Heart left ventricle (tissue), 16 donors: ENCODE measurements around the gene MYH16. TPM values are rescaled to one million over a fixed set of nuclear protein-coding genes. Genes with fewer than 3 reads are reported as not detected.

Source experiments
- ATAC-seq, 4 donors: fragments of 200-7000 bp; cut with Tn5 transposase; one replicate each; pipeline ENCODE4 v1.9.1; 2020 to 2022; ENCODE audit warnings: moderate library complexity in 4 of 4, mild to moderate bottlenecking in 3 of 4, moderate number of reproducible peaks in 1 of 4
- DNase-seq, 5 donors: peaks; one replicate each; pipeline ENCODE4 v3.0.0-alpha.2; 2020
- H3K27ac ChIP-seq, 12 donors: fragments of 200-600 bp; sonication (generic) in 4 of 12; one replicate each; pipeline versions ENCODE4 v1.5.0 to v1.8.0; 2016 to 2022; ENCODE audit warnings: mild to moderate bottlenecking in 2 of 12
- H3K27me3 ChIP-seq, 9 donors: fragments of 200-600 bp; sonication (generic) in 2 of 9; one replicate each; pipeline versions ENCODE4 v1.5.1 to v1.8.0; 2016 to 2022; ENCODE audit warnings: mild to moderate bottlenecking in 3 of 9
- H3K36me3 ChIP-seq, 9 donors: fragments of 200-600 bp; sonication (generic) in 2 of 9; one replicate each; pipeline versions ENCODE4 v1.5.0 to v1.8.0; 2018 to 2022; ENCODE audit warnings: mild to moderate bottlenecking in 2 of 9
- H3K4me1 ChIP-seq, 12 donors: fragments of 200-600 bp; sonication (generic) in 4 of 12; one replicate each; pipeline versions ENCODE4 v1.5.0 to v1.8.0; 2016 to 2022; ENCODE audit warnings: mild to moderate bottlenecking in 3 of 12
- H3K4me3 ChIP-seq, 12 donors: fragments of 200-600 bp; sonication (generic) in 4 of 12; one replicate each; pipeline versions ENCODE4 v1.5.0 to v1.8.0; 2017 to 2022; ENCODE audit warnings: mild to moderate bottlenecking in 9 of 12, moderate library complexity in 4 of 12
- H3K9me3 ChIP-seq, 12 donors: fragments of 200-600 bp; sonication (generic) in 4 of 12; one replicate each; pipeline versions ENCODE4 v1.5.0 to v1.8.0; 2016 to 2022; ENCODE audit warnings: mild to moderate bottlenecking in 1 of 12
- POLR2A ChIP-seq, 2 donors: fragments of 450-650 bp; IDR thresholded peaks; one replicate each; pipeline ENCODE4 v1.6.1; 2017; ENCODE audit warnings: antibody characterized with exemption in 2 of 2, mild to moderate bottlenecking in 2 of 2, moderate library complexity in 2 of 2
- WGBS, 4 donors: extraction: QIAGEN DNeasy Blood & Tissue Kit in 2 of 4; methylation state at CpG; one replicate each; pipeline versions ENCODE4 v1.1.5 to v1.1.7; 2013 to 2018; 5-methylcytosine and 5-hydroxymethylcytosine counted together
- intact Hi-C, 10 donors: fragments of 100-400 bp; cut with DNase I; formaldehyde crosslinking; loops; one replicate each; pipeline versions ENCODE4 v1.11.1 to v1.14.2; 2022
- polyA plus RNA-seq, 2 donors: library from polyadenylated mRNA; stranded (reverse); fragments of 200-250 nt; gene quantifications; one replicate each; pipeline ENCODE4 v1.2.3, GENCODE V29; 2013
- total RNA-seq, 9 donors: library from RNA; depleted of rRNA in 2 of 9; stranded (reverse); fragments of >200 nt in 2 of 9; fragmentation: NEBNext Ultra II Directional in 3 of 9; extraction: Animal tissue kit (Norgen Biotek cat#: 25700) in 3 of 9; gene quantifications; one replicate each; pipeline versions ENCODE4 v1.1.0 to v1.2.4, GENCODE V29; 2016 to 2023
- TF ChIP-seq, protein P1 (sequence below), 12 donors: fragments of 200-600 bp; sonication (generic) in 4 of 12; IDR thresholded peaks; one replicate each; pipeline versions ENCODE4 v1.5.0 to v1.8.0; 2018 to 2022; ENCODE audit warnings: antibody characterized with exemption in 12 of 12, mild to moderate bottlenecking in 5 of 12
- donor health status: ischemic (EF 13 %, LVEDD 7.1; RV severe dilation, severe dysfunction).
- donor health status: healthy with polysubstance abuse.
- donor health status: DM: no; HTN: yes; CAD: no.
- donor health status: DM: no; HTN: no; CAD: no.
- donor health status: ischemic (EF 25% LVEDD 6.9; RV normal size, moderate dysfunction).
- donor health status: ischemic (EF 25% LVEDD 5.7; RV mildly dilated, moderate dysfunction).
- donor health status: healthy.
- donor health status: DM: yes; HTN: yes; CAD: no.
- donor health status: ischemic (EF 35%, LVEDD 5.7; RV mildly dilated, moderate dysfunction).
- donor health status: nonischemic (EF 11% LVEDD 7.7; RV severe dilation, severe dysfunction).
- donor health status: DM: yes; HTN: yes; CAD: no.
- donor health status: PGD.
- donor health status: ischemic (EF 29% LVEDD 5.4; RV normal size, mild dysfunction).
- donor health status: nonischemic (EF 23%, LVEDD 6.1; RV moderate dilation, normal function).

MYH16 gene
- total and polyA plus RNA-seq, 11 donors: not detected

DNA sequence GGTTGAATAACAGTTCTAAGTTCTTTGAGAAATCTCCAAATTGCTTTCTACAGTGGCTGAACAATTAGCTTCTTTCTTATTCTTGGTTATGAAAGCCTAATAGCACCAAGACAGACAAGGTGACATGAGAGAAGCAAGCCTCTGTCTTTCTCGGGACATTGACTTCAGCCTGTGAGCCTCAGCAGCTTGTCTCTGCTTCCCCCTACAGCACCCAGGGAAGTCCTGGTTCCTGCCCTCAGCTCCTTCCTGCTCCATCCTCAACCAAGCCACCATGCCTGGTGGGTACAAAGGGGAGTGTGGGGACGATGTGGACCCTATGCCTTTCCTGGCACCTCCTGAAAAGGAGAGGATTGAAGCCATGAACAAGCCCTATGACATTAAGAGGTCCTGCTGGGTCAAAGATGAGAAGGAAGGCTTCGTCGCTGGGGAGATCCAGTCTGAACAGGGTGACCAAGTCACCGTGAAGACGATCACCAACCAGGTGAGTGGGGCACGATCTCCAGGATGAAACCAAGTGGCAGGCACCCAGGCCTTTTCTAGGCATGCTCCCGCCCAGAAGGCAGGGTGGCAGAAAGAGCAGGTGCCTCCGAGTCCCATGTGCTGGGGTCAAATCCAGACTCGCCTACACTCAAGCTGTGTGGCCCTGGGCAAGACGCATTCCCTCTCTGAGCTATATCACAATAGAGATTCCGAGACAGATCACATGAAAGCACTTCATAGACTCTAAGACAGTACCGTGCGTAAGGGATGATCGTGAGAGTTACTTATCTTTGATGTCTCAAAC lies 33.9 kb upstream of the MYH16 start:
- TF ChIP-seq POLR2A (IDR thresholded peaks at IDR 0.05): no peak
- TF ChIP-seq, protein P1, sequence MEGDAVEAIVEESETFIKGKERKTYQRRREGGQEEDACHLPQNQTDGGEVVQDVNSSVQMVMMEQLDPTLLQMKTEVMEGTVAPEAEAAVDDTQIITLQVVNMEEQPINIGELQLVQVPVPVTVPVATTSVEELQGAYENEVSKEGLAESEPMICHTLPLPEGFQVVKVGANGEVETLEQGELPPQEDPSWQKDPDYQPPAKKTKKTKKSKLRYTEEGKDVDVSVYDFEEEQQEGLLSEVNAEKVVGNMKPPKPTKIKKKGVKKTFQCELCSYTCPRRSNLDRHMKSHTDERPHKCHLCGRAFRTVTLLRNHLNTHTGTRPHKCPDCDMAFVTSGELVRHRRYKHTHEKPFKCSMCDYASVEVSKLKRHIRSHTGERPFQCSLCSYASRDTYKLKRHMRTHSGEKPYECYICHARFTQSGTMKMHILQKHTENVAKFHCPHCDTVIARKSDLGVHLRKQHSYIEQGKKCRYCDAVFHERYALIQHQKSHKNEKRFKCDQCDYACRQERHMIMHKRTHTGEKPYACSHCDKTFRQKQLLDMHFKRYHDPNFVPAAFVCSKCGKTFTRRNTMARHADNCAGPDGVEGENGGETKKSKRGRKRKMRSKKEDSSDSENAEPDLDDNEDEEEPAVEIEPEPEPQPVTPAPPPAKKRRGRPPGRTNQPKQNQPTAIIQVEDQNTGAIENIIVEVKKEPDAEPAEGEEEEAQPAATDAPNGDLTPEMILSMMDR (IDR thresholded peaks at IDR 0.05): no peak
- no peaks in the 10 kb centered on the region for H3K36me3 ChIP-seq
- intact Hi-C loops: no loop called here
- 78 to 81% (median 79%) methylated on average over 14 to 15 of the region's 15 CpGs for WGBS, 4 donors
- H3K9me3 ChIP-seq: peaks cover 0 to 8% (median 0%) of the 10 kb centered on the region in 12 donors
- no peak overlapping the region for H3K27ac ChIP-seq
- peaks cover 0 to 3% (median 0%) of the 10 kb centered on the region in 9 donors for H3K27me3 ChIP-seq
- no peak for ATAC-seq
- H3K4me1 ChIP-seq: no peaks in the 10 kb centered on the region
- H3K4me3 ChIP-seq: no peak overlapping the region
- DNase-seq: peak in 1 of 5 donors; percentile 28

DNA sequence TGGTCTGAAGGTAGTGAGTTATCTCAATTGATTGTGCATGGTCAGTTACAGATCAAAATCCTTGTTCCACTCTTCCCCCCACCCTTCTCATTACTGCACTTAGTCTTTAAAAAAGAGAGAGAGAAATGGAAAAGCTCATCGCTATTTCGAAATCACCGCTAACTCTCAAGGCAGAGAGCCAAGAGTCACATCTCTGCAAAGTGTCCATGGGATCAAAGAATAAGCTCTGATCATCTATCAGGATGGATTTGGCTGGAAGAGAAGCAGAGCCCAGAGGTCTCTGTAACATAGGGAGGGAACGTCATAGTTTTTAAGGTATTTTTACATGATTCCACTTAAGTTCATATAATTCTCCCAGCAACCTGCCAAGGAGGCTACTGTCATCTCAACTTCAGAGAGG lies 30.0 kb upstream of the MYH16 start:
- H3K27me3 ChIP-seq: peaks cover 0 to 3% (median 0%) of the 10 kb centered on the region in 9 donors
- peaks cover 0 to 3% (median 0%) of the 10 kb centered on the region in 12 donors for H3K9me3 ChIP-seq
- DNase-seq: no peak
- H3K36me3 ChIP-seq: no peaks in the 10 kb centered on the region
- WGBS, 4 donors: 90 to 92% (median 91%) methylated on average over 4 of the region's 4 CpGs
- no peak for TF ChIP-seq POLR2A (IDR thresholded peaks at IDR 0.05)
- TF ChIP-seq, protein P1 (IDR thresholded peaks at IDR 0.05): no peak
- no peak overlapping the region for H3K27ac ChIP-seq
- intact Hi-C loops: no loop called here
- H3K4me1 ChIP-seq: no peaks in the 10 kb centered on the region
- H3K4me3 ChIP-seq: no peak overlapping the region
- no peak for ATAC-seq

DNA sequence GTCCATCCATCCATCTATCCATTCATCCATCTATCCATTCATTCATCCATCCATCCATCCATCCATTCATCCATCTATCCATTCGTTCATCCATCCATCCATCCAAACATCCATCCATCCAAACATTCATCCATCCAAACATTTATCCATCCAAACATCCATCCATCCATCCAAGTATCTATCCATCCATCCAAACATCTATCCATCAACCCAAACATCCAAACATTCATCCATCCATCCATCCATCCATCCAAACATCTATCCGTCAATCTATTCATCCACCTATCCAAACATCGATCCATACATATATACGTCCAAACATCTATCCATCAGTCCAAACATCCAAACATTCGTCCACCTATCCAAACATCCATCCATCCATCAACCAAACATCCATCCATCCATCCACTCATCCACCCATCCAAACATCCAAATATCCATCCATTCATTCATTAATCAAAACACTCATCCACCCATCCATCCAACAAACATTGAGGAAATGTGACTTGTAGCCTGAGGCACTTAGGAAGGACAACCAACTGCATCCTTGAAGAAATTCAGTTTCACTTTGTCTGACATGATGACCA lies 28.8 kb upstream of the MYH16 start:
- ATAC-seq: no peak
- intact Hi-C loops: no loop called here

DNA sequence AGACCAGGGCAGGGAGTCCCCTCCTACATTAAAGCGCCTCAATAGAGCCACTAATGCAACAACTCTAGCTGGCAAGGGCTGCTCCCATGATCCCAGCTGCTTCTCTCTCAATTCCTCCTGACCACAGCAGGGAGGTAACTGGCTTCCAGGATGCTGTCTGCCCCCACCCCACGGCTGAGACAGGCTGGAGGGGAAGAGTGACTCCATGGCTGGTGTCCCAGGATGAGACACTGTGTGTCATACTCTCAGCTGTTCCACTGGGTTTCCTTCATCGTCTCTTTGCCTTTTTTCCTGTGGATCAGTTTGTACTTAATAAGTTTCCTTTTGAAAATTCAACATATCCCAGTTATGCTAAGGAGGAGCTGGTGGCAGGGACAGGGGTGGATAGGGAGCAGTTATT lies 27.7 kb upstream of the MYH16 start:
- Histone ChIP-seq H3K4me1 (peaks cover 0 to 7% (median 0%) of the 10 kb centered on the region in 12 donors), H3K9me3 (no peaks in the 10 kb centered on the region), H3K27me3 (no peaks in the 10 kb centered on the region), H3K4me3 (no peak overlapping the region), H3K36me3 (no peaks in the 10 kb centered on the region), H3K27ac (no peak overlapping the region)
- 27 to 57% (median 44%) methylated on average over 2 to 3 of the region's 3 CpGs for WGBS, 4 donors
- intact Hi-C loops: no loop called here
- TF ChIP-seq, protein P1 (IDR thresholded peaks at IDR 0.05): no peak
- DNase-seq: peak in 1 of 5 donors; percentile 54
- ATAC-seq: no peak

More for the DNA sequence above, 28.8 kb upstream of the MYH16 start:
- H3K9me3 ChIP-seq: no peaks in the 10 kb centered on the region
- H3K4me3 ChIP-seq: no peak overlapping the region
- peaks cover 0 to 3% (median 0%) of the 10 kb centered on the region in 9 donors for H3K27me3 ChIP-seq
- no peak overlapping the region for H3K27ac ChIP-seq
- no peak for DNase-seq
- TF ChIP-seq, protein P1 (IDR thresholded peaks at IDR 0.05): no peak
- no peak for TF ChIP-seq POLR2A (IDR thresholded peaks at IDR 0.05)
- peaks cover 0 to 7% (median 0%) of the 10 kb centered on the region in 12 donors for H3K4me1 ChIP-seq
- H3K36me3 ChIP-seq: no peaks in the 10 kb centered on the region
- 82 to 90% (median 87%) methylated on average over 5 of the region's 5 CpGs for WGBS, 4 donors
